ENCODE data around the gene ZNF784.
A peak's percentile ranks its signal among the peaks of the same experiment; 100 is the strongest.

The ZNF784 gene, protein sequence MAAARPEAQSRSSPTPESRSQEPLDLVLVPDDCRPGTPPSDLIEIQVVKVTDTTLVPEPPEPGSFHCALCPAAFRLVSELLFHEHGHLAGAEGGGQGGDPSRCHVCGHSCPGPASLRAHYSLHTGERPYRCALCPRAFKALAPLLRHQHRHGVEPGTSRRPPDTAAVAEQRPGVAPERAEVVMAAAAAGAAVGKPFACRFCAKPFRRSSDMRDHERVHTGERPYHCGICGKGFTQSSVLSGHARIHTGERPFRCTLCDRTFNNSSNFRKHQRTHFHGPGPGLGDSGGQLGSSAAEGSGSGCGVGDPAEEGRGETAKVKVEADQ

DNA sequence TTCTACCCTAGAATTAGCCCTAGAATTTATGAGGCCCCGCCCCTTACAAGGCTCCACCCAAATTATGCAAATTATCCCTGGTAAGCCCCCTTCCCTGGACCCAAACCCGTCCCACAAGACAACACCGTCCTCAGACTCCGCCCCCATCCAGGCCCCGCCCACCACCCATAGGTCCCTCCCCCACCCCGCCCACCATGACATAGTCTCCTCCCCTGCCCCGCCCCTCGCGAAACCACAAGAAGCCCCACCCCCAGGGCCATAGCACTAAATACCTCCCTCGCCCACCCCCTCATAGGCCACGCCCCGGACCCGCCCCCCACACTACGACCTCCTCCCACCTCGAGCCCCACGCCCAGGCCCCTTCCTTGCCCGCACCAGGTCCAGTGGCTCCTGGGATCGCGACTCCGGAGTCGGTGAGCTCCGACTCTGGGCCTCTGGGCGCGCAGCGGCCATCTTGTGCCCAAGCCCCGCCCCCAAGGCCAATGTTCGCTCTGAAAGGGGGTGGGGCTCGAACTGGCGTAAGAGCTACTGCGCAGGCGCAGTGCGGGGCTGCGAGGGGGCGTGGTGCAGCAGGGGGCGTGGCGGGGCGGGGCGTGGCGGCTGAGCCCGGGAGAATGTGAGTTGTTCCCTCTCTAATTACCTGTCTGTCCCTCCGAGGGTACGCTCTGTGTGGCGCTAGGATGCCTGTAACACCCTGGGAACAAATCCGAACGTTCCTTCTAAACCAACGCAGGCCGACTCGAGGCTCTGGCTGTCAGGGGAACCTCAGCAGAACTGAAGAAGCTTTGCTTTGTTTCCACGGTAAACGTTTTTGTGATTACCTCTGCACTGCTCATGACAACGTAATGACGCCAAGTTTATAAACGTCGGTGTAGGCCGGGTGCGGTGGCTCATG is at the start of gene ZNF784:
Gene ZNF784, minus strand, starts transcription at position 458 of the 895 bp plus-strand sequence. Its CDS starts 5 bp downstream, at position 453.
- peaks cover 62% of the 10 kb centered on the region for H3K4me1 Mint-ChIP-seq
- peak; percentile 93 for DNase-seq
- peaks cover 9% of the 10 kb centered on the region for H3K27me3 Mint-ChIP-seq
- peaks cover 3 to 6% of the 10 kb centered on the region in 2 donors for H3K9me3 Mint-ChIP-seq
- H3K27ac Mint-ChIP-seq, result peak within 1 kb of the TSS; percentile 99
- peak within 1 kb of the TSS; percentile 91 to 96 for H3K4me3 Mint-ChIP-seq
- peak; percentile 65 for ATAC-seq

DNA sequence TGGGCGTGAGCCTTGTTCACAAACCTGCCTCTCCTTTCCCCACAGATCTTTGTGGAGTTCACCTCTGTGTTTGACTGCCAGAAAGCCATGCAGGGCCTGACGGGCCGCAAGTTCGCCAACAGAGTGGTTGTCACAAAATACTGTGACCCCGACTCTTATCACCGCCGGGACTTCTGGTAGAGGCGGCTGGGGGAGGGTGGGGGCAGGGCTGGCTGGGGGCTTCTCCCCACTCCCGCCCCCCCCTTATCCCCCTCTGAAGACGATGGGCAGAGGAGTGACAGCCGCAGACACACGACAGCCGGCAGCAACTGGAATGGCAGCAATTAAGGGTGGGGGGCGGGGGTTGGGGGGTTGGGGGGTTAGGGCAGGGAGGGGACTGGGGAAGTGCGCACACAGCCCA is 49.5 kb upstream of the ZNF784 start:
- ATAC-seq, result no peak

DNA sequence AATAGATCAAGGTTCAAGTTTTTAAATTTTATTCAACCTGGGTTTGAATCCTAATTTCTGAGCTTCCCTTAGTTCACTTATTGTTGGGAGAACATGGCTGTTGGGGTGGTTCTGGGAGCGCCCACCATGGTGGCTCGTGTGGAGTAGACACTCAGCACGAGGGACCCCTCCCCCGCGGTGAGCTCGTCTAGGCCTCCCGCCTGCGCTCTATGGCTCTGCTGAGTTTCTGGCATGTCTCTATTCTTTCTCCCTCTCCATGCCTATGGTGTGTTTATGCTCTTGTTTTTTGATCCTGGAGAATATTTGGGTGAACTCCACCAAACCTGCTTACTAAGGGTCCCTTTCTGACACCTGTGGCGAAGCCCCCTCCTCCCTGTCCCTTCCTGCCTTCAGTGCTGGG is 49.1 kb upstream of the ZNF784 start:
- H3K27me3 Mint-ChIP-seq, result no peaks in the 10 kb centered on the region
- no peak for ATAC-seq
- peak overlapping the region in 1 of 2 donors; percentile 56 for H3K4me3 Mint-ChIP-seq
- peak overlapping the region; percentile 35 to 74 for H3K27ac Mint-ChIP-seq
- peaks cover 80% of the 10 kb centered on the region for H3K4me1 Mint-ChIP-seq
- no peaks in the 10 kb centered on the region for H3K9me3 Mint-ChIP-seq
- DNase-seq, result no peak

More for the DNA sequence above, 49.5 kb upstream of the ZNF784 start:
- Mint-ChIP-seq H3K4me3 (peak overlapping the region in 1 of 2 donors; percentile 56), H3K27me3 (no peaks in the 10 kb centered on the region), H3K4me1 (peaks cover 84% of the 10 kb centered on the region), H3K9me3 (no peaks in the 10 kb centered on the region), H3K27ac (peak overlapping the region in 1 of 2 donors; percentile 74)
- no peak for DNase-seq

DNA sequence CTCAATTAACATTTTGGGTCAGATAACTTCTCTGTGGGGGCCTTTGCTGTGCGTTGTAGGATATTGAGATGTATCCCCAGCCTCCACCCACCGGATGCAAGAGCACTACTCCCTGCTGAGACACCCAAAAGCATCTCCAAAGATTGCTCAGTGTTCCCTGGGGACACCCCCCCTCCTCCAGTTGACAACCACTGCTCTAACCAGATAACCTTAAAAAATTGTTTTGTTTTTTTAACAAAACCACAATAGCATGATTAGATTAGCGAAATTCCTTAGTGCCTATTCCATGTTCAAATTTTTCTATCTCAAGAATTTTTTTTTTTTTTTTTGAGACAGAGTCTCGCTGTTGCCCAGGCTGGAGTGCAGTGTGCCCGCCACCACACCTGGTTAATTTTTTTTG is 48.1 kb upstream of the ZNF784 start:
- H3K9me3 Mint-ChIP-seq, result no peaks in the 10 kb centered on the region
- no peaks in the 10 kb centered on the region for H3K27me3 Mint-ChIP-seq
- H3K27ac Mint-ChIP-seq, result no peak overlapping the region
- DNase-seq (no peak), ATAC-seq (no peak)
- peaks cover 79% of the 10 kb centered on the region for H3K4me1 Mint-ChIP-seq
- H3K4me3 Mint-ChIP-seq, result no peak overlapping the region

DNA sequence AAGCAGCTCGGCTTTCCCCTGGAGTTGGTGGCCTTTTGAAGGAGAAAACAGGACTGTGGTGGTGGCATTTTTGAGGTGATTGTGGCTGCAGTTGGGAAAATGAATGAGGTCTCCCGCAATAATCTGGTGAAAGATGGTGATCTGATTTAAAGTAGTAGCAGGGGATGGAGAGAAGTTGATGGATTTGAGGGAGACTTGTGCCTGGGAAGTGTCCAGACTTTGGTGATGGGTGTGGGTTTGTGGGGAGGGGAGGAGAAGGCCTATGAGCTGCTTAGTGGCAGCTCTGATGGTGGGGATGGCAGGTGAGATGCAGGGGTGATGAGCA is 46.6 kb upstream of the ZNF784 start:
- no peaks in the 10 kb centered on the region for H3K9me3 Mint-ChIP-seq
- ATAC-seq, result no peak
- no peaks in the 10 kb centered on the region for H3K27me3 Mint-ChIP-seq
- no peak overlapping the region for H3K4me3 Mint-ChIP-seq
- H3K27ac Mint-ChIP-seq, result peak overlapping the region in 1 of 2 donors; percentile 48
- peaks cover 76% of the 10 kb centered on the region for H3K4me1 Mint-ChIP-seq
- DNase-seq, result no peak

DNA sequence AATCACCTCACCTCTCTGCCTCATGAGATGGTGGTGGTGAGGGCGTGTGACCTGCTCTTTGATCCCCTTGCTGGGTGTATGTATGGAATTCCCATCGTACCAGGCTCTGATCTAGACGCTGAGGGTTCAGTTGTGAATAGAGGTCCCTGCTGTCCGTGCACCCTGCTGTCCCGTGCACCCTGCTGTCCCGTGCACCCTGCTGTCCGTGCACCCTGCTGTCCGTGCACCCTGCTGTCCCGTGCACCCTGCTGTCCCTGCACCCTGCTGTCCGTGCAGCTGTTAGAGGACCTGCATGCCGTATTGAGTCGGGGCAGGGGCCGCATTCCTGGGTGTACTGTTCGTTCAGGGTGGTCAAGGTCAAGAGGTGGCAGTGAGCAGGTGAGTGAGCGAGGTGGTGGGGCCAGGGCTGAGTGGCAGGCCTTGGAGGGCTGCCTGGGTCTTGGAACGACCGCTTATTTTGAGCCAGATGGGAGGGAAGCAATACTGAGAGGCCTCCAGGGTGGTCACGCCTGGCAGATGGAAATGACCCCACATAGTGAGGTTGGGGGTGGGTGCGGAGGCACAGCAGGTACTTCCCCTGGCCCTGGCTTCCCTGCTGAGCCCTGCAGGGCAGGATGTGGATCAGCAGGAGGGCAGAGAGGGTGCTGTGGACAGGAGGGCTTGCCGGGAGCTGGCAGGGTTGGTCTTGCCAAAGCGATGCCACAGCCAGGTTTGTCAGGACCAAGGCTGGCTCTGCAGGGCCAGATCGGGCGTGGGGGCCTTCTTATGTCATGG is 46.1 kb upstream of the ZNF784 start:
- ATAC-seq (no peak), DNase-seq (no peak)
- H3K9me3 Mint-ChIP-seq, result no peaks in the 10 kb centered on the region
- peaks cover 78% of the 10 kb centered on the region for H3K4me1 Mint-ChIP-seq
- no peak overlapping the region for H3K4me3 Mint-ChIP-seq
- peak overlapping the region in 1 of 2 donors; percentile 60 for H3K27ac Mint-ChIP-seq
- no peaks in the 10 kb centered on the region for H3K27me3 Mint-ChIP-seq

DNA sequence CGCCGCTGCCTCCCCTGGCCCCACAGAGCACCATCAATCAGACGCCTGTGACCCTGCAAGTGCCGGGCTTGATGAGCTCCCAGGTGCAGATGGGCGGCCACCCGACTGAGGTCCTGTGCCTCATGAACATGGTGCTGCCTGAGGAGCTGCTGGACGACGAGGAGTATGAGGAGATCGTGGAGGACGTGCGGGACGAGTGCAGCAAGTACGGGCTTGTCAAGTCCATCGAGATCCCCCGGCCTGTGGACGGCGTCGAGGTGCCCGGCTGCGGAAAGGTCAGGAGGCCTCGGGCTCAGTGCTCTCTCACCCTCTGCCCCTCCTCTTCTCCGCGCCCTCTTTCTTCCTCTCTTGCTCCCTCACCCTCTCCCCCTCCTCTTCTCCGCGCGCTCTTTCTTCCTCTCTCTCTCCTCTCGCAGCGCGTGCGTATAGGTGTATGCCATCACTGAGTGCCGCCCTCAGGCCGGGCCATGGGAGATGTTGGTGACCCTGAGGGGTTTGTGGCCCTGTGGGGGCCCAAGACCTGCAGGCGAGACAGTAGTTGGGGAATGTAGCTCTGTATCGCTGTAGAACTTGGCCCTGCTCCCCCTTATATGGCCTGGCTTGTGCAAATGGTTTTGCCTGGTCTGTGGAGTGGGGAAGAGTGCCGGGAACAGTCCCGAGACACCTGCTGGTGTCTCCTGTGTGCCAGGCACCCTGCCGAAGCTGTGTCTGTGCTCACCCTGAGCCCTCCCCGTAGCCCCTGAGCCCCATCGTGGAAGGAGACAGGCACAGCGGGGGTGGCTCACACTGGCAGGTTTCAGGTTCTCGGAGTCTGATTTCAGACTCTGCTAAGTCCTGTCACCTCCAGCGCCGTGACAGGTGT is 45.3 kb upstream of the ZNF784 start:
- Mint-ChIP-seq H3K27me3 (no peaks in the 10 kb centered on the region), H3K4me3 (no peak overlapping the region), H3K27ac (no peak overlapping the region), H3K4me1 (peaks cover 76% of the 10 kb centered on the region), H3K9me3 (no peaks in the 10 kb centered on the region)
- ATAC-seq (no peak), DNase-seq (no peak)

DNA sequence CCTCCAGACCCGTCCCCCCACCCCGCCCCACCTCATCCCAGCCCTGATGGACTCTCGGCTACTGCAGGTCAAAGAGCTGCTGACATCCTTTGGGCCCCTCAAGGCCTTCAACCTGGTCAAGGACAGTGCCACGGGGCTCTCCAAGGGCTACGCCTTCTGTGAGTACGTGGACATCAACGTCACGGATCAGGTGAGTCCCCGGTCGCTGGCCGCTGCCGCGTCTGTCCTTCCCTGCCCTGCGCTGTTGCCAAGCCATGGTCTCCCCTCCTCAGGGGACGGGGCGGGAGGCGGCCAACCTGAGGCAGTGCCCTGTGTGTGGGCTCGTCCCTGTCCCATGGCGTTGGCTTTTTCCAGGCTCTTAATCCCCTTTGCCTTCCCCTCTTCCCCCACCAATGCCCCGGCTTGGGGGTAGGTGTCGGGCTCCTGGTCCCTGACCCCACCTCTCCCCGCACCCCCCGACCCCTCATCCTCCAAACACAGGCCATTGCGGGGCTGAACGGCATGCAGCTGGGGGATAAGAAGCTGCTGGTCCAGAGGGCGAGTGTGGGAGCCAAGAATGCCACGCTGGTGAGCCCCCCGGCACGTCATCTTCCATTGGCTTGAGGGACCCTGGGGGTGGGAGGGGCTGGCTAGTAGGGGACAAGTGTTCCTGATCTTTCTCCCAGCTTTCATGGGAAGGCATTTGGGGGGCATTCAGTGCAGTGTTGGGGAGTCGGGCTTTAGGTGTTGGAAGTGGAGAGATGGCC is 44.4 kb upstream of the ZNF784 start:
- Mint-ChIP-seq H3K4me1 (peaks cover 75% of the 10 kb centered on the region), H3K9me3 (no peaks in the 10 kb centered on the region), H3K4me3 (no peak overlapping the region), H3K27ac (no peak overlapping the region), H3K27me3 (no peaks in the 10 kb centered on the region)
- DNase-seq (no peak), ATAC-seq (no peak)

DNA sequence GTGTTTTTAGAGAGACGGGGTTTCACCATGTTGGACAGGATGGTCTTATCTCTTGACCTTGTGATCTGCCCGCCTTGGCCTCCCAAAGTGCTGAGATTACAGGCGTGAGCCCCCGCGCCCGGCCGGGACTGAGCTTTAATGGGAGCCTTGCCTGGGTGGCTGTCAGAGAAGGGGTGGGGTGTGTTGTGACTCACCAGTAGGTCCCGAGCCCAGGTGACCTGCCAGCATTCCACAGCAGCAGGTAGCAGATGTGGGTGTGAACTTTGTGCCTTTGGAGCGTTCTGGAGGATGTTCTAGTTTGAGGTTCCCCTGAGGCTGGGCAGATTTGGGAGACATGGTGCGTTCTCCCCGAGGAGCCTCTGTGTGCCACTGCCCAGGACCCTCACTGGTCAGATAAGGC is 43.6 kb upstream of the ZNF784 start:
- H3K4me3 Mint-ChIP-seq, result no peak overlapping the region
- no peak overlapping the region for H3K27ac Mint-ChIP-seq
- ATAC-seq, result no peak
- H3K27me3 Mint-ChIP-seq, result no peaks in the 10 kb centered on the region
- peaks cover 75% of the 10 kb centered on the region for H3K4me1 Mint-ChIP-seq
- no peak for DNase-seq
- H3K9me3 Mint-ChIP-seq, result no peaks in the 10 kb centered on the region

DNA sequence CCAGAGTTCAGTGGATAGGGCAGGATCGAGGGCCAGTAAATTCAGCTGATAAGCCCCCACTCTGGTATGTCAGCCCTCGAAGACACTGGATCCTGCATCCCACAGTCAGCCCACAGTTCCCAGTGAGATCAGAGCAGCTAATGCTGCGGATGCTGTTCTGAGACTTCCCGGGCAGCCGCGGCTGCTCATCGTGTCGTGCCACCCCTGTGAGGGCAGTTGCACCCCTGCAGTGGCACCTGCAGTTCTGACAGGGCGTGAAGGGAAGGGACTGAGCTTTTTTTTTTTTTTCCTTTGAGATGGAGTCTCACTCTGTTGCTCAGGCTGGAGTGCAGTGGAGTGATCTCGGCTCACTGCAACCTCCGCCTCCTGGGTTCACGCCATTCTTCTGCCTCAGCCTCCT is 43.1 kb upstream of the ZNF784 start:
- Mint-ChIP-seq H3K27me3 (no peaks in the 10 kb centered on the region), H3K27ac (no peak overlapping the region), H3K9me3 (no peaks in the 10 kb centered on the region), H3K4me3 (no peak overlapping the region), H3K4me1 (peaks cover 78% of the 10 kb centered on the region)
- no peak for DNase-seq
- no peak for ATAC-seq

DNA sequence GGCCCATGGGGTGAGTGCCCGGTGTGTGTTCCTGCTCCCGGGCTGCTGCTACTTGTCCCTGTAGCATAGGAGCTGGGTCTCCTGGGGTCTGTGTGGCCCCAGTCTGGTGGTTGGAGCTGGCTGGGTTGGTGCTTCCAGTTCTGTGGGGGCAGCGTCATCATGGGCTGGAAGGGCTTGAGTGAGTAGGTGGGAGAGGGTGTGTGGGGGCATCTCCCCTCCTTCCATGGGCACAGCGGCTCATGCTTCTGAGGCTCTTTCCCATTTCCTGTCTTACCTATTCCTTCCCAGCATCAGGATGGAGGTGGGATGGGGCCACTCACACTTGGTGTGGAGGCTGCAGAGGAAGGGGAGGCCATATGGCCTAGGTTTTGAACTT is 42.6 kb upstream of the ZNF784 start:
- ATAC-seq (no peak), DNase-seq (no peak)
- H3K4me1 Mint-ChIP-seq, result peaks cover 77% of the 10 kb centered on the region
- H3K9me3 Mint-ChIP-seq, result no peaks in the 10 kb centered on the region
- no peak overlapping the region for H3K4me3 Mint-ChIP-seq
- H3K27ac Mint-ChIP-seq, result peak overlapping the region in 1 of 2 donors; percentile 75
- no peaks in the 10 kb centered on the region for H3K27me3 Mint-ChIP-seq

DNA sequence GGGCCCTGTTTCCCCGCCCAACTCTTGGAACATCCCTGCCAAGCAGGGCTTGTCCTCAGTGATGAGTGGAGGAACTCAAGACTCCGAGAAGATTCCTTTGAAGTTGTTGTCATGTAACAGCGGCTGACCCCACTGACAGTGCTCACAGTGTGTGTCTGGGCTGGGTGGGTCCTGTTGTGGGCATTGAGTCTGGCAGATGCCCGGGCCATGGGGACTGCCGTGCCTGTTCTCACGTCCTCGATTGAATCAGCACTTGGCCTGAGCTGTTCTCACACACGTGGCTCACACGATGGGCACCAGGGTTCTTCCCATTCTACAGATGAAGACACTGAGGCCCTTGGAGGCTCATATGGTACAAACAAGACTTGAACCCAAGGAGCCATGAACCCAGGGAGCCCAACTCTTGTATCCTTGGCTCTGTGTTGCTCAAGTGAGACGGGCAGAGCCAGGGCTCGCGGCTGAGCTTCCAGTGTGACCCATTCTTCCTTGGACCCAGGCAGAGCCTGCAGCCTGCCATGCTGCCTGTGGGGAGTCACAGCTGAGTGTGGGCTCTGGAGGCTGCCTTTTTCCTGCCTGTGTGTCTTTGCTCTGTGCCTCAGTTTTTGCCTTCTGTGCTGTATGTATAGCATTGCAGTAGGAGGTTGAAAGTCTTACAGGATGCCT is 42.1 kb upstream of the ZNF784 start:
- no peak overlapping the region for H3K4me3 Mint-ChIP-seq
- no peaks in the 10 kb centered on the region for H3K27me3 Mint-ChIP-seq
- peaks cover 77% of the 10 kb centered on the region for H3K4me1 Mint-ChIP-seq

DNA sequence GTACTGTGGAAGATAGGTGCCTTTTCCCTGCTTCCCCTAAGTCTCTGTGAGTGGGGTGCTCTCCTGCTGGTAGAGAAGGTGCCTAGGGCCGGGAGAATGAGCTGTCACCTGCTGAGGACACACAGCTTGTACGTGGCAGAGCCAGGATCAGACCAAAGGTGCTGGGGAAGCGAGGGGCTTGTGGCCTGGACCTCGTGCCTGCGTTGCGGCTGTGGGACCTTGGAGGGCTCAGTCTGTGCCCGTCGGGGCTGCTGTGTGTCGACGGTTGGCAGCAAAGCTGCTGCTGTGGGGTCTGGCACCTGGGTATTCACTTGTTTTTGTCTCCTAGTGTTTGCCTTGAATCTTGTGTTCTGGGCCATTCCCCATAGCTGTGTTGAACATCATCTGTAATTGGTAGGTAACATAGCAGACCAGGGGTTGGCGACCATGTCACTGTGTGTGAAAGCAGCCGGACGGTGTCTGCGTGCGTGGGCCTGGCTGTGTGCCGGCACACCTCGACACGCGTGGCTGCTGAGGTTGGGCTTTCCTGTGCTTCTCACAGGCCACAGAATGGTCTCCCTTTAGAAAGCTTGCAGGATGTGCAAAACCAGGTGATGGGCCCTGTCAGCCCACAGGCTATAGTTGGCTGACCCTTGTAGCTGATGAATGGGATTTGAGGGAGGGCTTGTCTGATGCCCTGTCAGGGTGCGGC is 39.6 kb upstream of the ZNF784 start:
- Mint-ChIP-seq H3K27me3 (no peaks in the 10 kb centered on the region), H3K9me3 (no peaks in the 10 kb centered on the region), H3K4me3 (no peak overlapping the region), H3K4me1 (peaks cover 73% of the 10 kb centered on the region), H3K27ac (peak overlapping the region in 1 of 2 donors; percentile 82)
- ATAC-seq, result no peak
- DNase-seq, result no peak

More for the DNA sequence above, 42.1 kb upstream of the ZNF784 start:
- Mint-ChIP-seq H3K27ac (peak overlapping the region in 1 of 2 donors; percentile 75), H3K9me3 (no peaks in the 10 kb centered on the region)
- ATAC-seq (no peak), DNase-seq (no peak)

Measured in stimulated activated naive CD8-positive, alpha-beta T cell treated with anti-CD3 and anti-CD28 coated beads, Interleukin-15, amount 100 ng/mL, for 72 hours (primary cell).